CD4-positive, alpha-beta T cell treated with Interleukin-6 for 4 hours (primary cell): ENCODE measurements around the gene TPX2.
"Not testable (repeated sequence)": the region's sequence is repeated elsewhere in the genome, so short reads cannot be mapped to it uniquely, and the experiment has no call there.

Source experiments
- DNase-seq: peaks from one replicate; pipeline ENCODE4 v3.0.0-alpha.2; 2020; ENCODE audit warnings: mixed read lengths

TPX2 gene

DNA sequence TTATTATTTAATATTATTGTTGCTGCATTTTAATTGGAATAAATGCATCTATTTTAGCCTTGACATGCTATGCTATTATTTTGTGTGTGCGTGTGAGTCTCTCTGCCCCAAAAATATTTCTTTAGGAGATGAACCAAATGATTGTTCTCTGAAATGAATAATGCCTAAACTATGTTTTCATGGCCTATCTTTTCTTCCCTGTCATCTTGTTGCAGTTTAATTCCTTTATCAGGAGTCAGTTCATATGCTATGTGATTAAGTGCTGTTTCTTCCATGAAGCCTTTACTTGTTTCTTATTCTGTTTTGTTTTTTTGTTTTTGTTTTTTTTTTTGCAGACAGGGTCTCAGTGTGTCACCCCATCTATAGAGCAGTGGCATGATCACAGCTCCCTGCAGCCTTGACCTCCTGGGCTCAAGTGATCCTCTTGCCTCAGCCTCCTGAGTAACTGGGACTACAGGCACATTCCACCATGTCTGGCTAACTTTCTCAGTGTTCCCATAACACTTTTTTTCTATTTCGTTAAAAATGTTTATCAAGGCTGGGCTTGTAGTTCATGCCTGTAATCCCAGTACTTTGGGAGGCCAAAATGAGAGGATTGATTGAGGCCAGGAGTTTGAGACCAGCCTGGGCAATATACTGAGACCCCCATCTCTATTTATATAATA lies 25.7 kb downstream of the TPX2 start:
- DNase-seq, result no peak

- DNase-seq, result no peak
These were observed 28.7 kb downstream of the TPX2 start for GRCh38 chr20:31767805-31768204.

DNA sequence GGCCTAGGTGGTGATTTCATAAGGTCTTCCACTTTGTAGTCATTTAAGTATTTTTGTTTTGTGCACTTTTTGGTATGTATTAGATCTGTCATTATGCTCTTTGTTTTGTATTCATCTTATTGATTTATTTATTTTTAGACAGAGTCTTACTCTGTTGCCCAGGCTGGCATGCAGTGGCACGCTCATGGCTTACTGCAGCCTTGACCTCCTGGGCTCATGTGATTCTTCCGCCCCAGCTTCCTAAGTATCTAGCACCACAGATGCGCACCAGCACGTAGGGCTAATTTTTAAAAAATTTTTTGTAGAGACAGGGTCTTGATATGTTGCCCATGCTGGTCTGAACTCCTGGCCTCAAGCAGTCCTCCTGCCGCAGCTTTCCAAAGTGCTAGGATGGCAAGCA lies 30.6 kb downstream of the TPX2 start:
- no peak for DNase-seq

GRCh38 chr20:31770243-31770642 lies 31.2 kb downstream of the TPX2 start:
- no peak for DNase-seq

GRCh38 chr20:31774408-31774807 lies 35.3 kb downstream of the TPX2 start:
- DNase-seq, result no peak

DNA sequence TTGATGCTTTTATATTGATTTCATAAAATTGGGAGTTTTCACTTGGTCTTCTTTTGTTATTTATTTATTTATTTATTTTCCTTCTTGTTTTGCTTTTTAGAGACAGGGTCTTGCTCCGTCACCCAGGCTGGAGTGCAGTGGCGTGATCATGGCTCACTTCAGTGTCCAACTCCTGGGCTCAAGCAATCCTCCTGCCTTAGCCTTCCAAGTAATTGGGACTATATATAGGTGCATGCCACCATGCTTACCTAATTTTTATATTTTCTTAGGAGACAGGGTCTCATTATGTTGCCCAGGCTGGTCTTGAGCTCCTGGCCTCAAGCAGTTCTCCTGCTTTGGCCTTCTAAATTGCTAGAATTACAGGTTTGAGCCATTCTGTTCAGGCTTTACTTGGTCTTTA lies 41.7 kb downstream of the TPX2 start:
- no peak for DNase-seq

- DNase-seq, result no peak
These were observed 42.9 kb downstream of the TPX2 start for GRCh38 chr20:31781945-31782344.

DNA sequence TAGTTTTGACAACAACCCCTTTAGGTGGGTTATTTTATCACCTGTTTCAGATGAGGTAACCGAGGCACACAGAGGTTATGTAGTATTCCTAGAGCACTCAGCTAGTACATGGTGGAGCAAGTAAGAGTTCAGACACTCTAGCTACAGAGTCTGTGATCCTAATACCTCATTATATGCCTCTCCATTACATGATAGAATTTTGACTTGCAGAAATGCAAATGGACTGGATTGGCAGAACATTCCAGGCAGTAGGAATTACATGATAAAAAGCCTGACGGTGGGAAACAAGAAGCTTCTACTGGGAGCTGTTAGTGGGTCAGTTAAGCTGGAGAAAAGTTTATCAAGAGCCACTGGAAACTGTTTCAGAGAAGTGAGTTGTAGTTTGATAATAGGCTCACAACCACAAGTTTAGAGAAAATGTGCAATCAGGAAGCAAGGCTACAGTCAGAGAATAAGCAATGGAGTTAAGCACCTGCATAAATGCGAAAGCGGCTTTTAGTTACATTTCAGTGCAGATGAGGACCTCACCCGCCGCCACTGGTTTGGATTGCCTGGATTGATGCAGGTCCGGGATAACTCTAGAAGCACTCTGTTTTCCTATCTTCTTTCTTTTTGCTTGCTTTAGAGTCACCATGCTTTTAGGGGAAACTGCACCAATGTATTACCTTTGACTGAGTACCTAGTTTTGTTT lies 45.4 kb downstream of the TPX2 start:
- no peak for DNase-seq

DNA sequence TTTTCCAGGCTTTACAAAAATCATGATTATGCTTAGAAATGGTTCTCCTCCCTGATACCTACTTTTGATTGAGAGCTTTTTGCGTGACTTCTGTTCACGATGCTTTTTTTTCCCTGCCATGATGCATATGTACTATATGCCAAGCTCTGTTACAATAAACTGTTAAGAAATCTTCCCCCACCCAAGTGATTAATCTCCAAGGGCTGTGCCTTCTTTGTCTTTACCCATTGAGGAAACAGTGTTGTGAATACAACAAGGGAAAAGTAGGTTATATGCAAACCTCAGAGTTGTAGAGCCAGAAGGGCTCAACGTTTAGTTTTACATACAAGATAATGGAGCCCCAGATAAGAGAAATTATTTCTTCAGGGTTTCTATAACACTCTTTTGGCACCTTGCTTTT lies 46.0 kb downstream of the TPX2 start:
- no peak for DNase-seq

GRCh38 chr20:31788578-31788977 lies 49.5 kb downstream of the TPX2 start:
- DNase-seq, result no peak

- no peak for DNase-seq
These were observed 51.3 kb downstream of the TPX2 start for GRCh38 chr20:31790401-31790800.

GRCh38 chr20:31797364-31797763 lies 58.3 kb downstream of the TPX2 start:
- no peak for DNase-seq

DNA sequence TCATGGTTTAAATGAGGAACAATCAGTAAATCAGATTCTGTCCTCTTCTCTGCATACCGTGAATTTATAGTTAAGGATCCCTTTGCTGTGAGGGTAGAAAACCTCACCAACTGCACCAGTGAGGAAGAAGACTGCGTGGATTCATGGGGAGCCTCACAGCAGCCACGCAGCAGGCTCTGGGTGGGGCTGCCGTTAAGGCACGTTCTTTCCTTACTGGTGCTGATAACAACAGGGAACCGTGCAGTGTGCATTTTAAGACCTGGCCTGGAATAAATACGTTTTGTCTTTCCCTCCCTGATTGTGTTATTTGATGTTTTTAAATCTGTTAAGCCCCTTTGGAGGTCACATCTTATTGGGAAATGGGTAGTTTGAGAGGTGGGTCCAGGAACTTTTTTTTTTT lies 62.4 kb downstream of the TPX2 start:
- no peak for DNase-seq

GRCh38 chr20:31803552-31804291 lies 64.6 kb downstream of the TPX2 start:
- no peak for DNase-seq

GRCh38 chr20:31806564-31807355 lies 67.7 kb downstream of the TPX2 start:
- DNase-seq, result no peak

- DNase-seq, result no peak
These were observed 69.4 kb downstream of the TPX2 start for GRCh38 chr20:31808481-31808880.

GRCh38 chr20:31809661-31810060 lies 70.6 kb downstream of the TPX2 start:
- no peak for DNase-seq

DNA sequence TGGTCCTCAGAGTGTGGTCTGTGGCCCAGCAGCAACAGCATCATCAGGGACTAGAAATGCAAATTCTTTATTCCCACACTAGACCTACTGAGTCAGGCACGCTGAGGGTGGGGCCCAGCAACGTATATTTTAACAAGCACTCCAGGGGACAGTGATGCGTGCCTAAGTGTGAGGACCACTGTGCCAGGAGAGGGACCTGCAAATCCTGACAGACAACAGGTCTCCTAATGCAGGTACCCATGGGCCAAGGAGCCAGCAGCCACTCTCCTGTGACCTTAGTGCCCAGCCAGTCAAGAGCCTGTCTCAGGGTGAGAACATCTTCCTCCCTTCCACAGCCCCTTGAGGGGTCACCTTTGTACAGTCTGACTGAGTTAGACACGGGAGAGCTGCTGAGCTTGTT lies 72.1 kb downstream of the TPX2 start:
- no peak for DNase-seq

DNA sequence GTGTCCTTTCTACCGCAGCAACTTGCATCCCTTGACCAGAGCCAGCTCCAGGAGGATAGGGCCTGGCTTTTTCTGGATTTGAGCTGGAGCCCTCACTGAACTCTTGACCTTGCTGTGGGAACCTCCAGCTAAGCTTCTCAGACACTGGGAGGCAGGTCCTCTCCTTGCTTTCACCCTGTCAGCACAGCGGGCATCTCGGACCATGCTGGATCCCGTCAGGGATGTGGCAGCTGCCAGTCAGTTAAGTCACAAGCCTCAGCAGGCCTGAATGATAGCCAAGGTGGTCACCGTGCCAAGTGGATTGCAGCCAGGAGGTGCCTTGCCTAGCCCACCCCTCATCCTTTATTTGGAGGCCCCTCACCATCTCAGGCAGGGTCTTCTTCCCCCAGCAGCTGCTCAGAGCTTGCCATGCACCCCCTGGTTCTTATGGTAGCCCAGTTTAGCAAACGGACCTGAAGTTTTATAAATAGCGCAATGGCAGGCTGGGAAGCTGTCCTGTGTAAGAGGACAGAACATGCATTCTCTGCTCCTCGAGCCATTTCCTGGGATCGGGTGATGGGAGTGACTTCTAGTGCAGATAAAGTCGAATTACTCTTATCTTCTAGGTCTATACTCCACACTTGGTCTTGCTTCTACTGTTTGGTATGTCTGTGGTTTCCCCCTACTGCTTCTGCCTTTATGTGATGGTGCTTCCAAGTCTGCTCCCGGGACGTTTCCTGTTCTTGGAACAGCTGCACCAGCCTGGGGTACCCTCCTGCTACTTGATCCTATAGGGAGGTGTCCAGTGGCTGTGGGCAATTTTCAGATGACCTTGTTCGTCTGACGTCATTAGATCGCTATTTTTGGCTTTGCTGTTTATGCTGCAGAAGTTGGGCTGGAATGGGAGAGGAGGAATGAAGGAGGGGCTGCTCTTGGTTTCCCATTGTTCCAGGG lies 73.0 kb downstream of the TPX2 start:
- no peak for DNase-seq

GRCh38 chr20:31813611-31814010 lies 74.5 kb downstream of the TPX2 start:
- DNase-seq, result no peak

- DNase-seq, result not testable (repeated sequence)
These were observed 75.1 kb downstream of the TPX2 start for GRCh38 chr20:31814142-31814541.
